PFSK-1 (cell line): ENCODE data around the gene TRAF3IP3.
A peak's percentile ranks its signal among the peaks of the same experiment; 100 is the strongest.

Source experiments
- FOXP2 ChIP-seq: optimal IDR thresholded peaks from 2 replicates; pipeline ENCODE3; 2011; ENCODE audit warnings: borderline replicate concordance, control low read depth, inconsistent platforms; ENCODE audit not compliant: insufficient read depth; ENCODE audit errors: extremely low read length, extremely low read depth
- POLR2AphosphoS5 ChIP-seq: IDR thresholded peaks from 2 replicates; pipeline ENCODE4 v1.6.1; 2012; ENCODE audit warnings: low read depth, mild to moderate bottlenecking, control low read depth, low read length, moderate library complexity
- SIN3A ChIP-seq: IDR thresholded peaks from 2 replicates; pipeline ENCODE4 v1.6.1; 2012; ENCODE audit warnings: mild to moderate bottlenecking, low read length, moderate library complexity, borderline replicate concordance; ENCODE audit not compliant: insufficient read depth
- TAF1 ChIP-seq: IDR thresholded peaks from 2 replicates; pipeline ENCODE4 v1.6.1; 2012; ENCODE audit warnings: low read length, control low read depth, borderline replicate concordance; ENCODE audit not compliant: insufficient read depth
- TF ChIP-seq, protein P1 (sequence below), 2 experiments: IDR thresholded peaks; 2 replicates each; pipeline versions ENCODE4 v1.6.1 to v1.8.0; 2011 to 2012; ENCODE audit warnings: low read depth in 2 of 2, low read length in 2 of 2, control low read depth in 1 of 2, inconsistent platforms in 1 of 2, mild to moderate bottlenecking in 1 of 2, moderate library complexity in 1 of 2; ENCODE audit not compliant: insufficient read depth in 1 of 2

TRAF3IP3 gene

DNA sequence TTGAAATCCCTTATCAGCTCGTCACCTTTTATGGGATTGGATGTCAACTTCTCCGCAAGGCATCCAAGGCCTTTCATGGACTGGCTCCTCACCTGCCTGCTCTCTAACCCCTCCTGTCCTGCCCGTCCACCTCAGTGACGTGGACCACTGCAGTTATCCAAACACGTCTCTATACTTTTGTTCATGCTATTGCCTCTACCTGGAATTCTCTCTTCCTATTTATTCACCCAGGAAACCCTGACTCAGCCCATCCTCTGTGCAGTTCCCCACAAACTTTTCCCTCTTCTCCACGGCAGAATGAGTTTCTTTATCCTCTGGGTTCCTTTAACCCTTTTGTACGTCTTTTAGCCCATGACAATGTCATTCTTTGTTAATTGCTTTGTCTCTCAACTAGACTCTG, 66.9 kb downstream of the TRAF3IP3 start:
- no peak for TF ChIP-seq FOXP2
- TF ChIP-seq, protein P1, sequence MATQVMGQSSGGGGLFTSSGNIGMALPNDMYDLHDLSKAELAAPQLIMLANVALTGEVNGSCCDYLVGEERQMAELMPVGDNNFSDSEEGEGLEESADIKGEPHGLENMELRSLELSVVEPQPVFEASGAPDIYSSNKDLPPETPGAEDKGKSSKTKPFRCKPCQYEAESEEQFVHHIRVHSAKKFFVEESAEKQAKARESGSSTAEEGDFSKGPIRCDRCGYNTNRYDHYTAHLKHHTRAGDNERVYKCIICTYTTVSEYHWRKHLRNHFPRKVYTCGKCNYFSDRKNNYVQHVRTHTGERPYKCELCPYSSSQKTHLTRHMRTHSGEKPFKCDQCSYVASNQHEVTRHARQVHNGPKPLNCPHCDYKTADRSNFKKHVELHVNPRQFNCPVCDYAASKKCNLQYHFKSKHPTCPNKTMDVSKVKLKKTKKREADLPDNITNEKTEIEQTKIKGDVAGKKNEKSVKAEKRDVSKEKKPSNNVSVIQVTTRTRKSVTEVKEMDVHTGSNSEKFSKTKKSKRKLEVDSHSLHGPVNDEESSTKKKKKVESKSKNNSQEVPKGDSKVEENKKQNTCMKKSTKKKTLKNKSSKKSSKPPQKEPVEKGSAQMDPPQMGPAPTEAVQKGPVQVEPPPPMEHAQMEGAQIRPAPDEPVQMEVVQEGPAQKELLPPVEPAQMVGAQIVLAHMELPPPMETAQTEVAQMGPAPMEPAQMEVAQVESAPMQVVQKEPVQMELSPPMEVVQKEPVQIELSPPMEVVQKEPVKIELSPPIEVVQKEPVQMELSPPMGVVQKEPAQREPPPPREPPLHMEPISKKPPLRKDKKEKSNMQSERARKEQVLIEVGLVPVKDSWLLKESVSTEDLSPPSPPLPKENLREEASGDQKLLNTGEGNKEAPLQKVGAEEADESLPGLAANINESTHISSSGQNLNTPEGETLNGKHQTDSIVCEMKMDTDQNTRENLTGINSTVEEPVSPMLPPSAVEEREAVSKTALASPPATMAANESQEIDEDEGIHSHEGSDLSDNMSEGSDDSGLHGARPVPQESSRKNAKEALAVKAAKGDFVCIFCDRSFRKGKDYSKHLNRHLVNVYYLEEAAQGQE (IDR thresholded peaks at IDR 0.05; ENCODE audit: insufficient read depth in 1 of 2, low read depth in 2 of 2, low read length in 2 of 2) = no peak
- TF ChIP-seq POLR2AphosphoS5 = no peak
- TF ChIP-seq SIN3A = no peak

DNA sequence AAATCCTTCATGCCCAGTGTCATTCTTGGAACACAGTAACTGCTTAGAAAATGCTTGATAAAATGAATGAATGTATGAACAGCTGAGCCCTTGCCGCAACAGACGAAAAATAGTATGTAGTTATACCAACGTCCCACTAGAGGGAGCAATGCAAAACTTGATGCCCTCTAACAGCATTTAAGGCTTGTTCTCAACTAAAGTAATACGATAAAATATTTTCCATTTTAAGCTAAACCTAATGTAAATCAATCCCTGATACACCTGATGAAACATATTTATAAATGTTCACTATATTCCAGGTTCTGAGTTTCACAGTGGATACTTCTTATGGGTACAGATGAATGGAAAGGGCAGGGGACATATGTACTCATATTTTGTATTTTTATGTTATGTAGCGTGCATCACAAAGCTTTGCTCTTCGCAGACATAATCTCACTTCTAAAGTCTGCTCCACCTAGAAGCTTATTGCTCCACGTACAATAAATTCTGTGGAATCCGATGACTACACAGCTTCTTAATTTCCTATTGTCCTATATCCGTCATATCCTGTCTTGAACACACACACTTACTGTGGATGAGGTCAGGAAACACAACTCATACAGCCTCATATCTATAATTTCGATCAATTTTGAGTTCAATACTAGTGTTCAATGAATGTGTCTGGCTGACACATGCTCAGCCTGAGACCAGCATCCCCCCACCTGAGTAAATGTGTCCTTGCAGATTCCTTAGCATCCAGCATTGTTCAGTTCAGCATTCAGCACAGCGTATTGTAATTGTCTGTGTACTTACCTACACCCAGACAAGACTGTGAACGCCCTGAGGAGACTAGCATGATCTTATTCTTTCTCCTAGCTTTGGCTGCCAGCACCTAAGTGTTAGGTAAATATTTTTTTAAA, 67.5 kb downstream of the TRAF3IP3 start:
- TF ChIP-seq FOXP2 (no peak), TAF1 (no peak; the same call in 1 of the 2 replicates), POLR2AphosphoS5 (no peak), SIN3A (no peak)
- TF ChIP-seq, protein P1 (IDR thresholded peaks at IDR 0.05; ENCODE audit: insufficient read depth in 1 of 2, low read depth in 2 of 2, low read length in 2 of 2) = no peak

DNA sequence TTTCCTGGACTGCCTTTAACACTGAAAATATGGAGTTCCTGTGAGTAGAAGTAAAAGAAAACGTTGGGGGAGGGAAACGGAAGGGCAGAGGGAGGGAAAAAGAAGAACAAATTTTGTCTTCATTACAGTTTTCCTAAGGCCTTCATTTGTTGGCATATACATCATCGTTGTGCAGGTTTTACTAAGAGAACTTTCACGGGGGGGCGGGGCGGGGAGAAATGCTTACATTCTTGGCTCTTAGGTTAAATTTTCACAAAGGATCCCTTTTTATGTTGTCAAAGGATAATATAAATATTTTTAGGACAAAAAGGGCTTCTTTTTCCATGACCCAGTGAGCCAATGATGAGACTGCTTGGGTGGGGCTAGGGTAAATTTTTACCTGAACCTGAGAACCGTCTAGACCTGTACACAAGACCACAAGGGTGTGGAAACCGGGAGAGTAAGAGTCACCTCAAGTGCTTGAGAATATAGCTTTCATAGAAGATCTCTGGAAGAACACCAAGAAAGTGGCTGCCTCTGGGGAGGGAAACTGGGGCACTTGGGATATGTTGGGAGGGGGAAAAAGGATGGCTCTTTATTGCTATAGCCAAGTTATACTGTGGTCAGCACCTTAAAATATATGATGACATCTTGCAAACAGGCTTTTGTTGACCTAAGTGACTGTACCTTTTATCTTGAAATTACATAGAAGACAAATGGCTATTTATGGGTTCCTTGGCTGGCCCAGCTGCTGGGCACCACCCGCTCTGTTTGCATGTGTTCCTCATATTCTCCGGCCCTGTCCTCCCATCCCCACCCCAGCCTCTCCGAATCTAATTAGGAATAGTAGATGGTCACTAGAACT, 70.0 kb downstream of the TRAF3IP3 start:
- TF ChIP-seq SIN3A (no peak), POLR2AphosphoS5 (no peak), TAF1 (no peak), FOXP2 (no peak)
- TF ChIP-seq, protein P1 (IDR thresholded peaks at IDR 0.05; ENCODE audit: insufficient read depth in 1 of 2, low read depth in 2 of 2, low read length in 2 of 2) = no peak

DNA sequence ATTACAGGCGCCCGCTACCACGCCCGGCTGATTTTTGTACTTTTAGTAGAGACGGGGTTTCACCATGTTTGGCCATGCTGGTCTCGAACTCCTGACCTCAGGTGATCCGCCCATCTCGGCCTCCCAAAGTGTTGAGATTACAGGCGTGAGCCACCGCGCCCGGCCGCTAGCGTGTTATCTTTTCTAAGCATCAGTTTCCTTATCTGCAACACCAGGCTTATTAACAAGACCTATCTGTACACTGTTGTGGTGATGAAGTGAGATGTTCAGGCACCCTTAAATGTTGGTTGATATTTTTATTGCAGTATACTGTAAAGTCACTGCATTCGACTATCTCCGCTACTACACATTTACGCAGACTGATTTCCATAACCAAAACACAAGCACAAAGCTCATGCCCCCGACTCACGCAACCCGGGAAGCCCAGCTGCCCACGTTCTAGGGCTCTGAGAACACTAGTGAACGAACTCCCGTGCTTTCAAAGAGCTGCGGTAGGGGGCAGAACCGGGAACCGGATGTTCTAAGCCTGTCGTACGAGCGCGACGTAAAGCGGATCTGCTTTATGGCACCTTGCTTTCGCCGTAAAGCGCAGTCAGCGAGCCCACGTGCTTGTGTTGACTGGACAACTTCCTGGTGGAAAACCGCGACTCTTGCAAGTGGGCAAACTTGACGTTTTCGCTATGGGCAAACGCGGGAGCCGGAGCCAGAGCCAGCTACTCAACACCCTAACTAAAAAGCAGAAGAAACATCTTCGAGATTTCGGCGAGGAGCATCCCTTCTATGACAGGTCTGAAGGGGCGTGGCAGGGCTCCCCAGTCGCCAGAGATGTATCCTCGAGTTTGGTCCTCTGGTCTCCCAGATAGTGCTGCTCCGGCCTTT, 71.8 kb downstream of the TRAF3IP3 start, which contains the start of gene UTP25:
TSS of gene UTP25 (plus strand) at position 589 of the 879 bp plus-strand sequence. CDS start at position 681, 92 bp downstream.
- TF ChIP-seq POLR2AphosphoS5 = peak; percentile 85
- peak; percentile 81; the same call in 1 of the 2 replicates for TF ChIP-seq TAF1
- peak; percentile 100 for TF ChIP-seq SIN3A
- TF ChIP-seq, protein P1 (IDR thresholded peaks at IDR 0.05; ENCODE audit: insufficient read depth in 1 of 2, low read depth in 2 of 2, low read length in 2 of 2) = peak; percentile 35 to 62; a peak in 2 of 4 replicates
- TF ChIP-seq FOXP2 = peak; percentile 92
